ENCODE data around the gene HOMER2. TPM values are rescaled to one million over a fixed set of nuclear protein-coding genes. Genes with fewer than 3 reads are reported as not detected.
"Not testable (repeated sequence)": the region's sequence is repeated elsewhere in the genome, so short reads cannot be mapped to it uniquely, and the experiment has no call there.

Gene HOMER2
- polyA plus RNA-seq, 3 donors = 0.92 to 2.4 (median 1.6) TPM

DNA sequence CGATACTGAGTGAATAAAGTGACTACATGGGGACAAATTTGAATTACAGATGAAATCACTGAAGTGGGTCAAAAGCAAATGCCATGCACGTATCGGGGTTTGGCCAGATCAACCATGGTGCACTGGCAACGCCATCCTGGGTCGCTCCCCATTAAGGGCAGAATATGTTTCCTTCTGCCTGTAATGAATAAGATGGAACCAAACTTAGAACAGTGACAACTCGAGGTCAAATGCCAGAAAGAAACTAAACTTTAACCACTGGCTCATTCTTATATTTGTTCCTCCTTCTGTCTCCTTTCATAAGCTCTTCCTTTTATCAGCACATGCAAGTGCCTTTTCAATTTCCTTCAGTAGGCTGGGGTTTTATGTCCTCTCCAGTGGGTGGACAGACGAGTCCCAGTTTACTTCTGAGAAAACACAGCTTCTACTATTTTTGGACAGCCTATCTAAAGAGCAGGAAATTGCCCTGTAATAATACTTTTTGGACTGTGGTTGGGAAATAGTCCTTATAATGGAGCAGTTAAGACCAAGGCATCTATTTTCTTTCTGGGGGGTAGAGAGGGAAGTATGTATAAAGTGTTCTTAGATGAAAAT is 81.7 kb downstream of the HOMER2 start:
- no peaks in the 10 kb centered on the region for H3K36me3 ChIP-seq (replicated peaks in 1 of 2; ENCODE audit: control insufficient read depth in 1 of 2, insufficient read depth in 2 of 2, low read length in 2 of 2)
- WGBS (ENCODE audit: insufficient coverage) = 22% methylated on average over 5 of the region's 7 CpGs
- H3K27ac Mint-ChIP-seq = peak overlapping the region in 4 of 7 donors; percentile 58 to 75 (median 62)
- peaks cover 0 to 2% of the 10 kb centered on the region in 2 donors for H3K36me3 Mint-ChIP-seq
- H3K4me3 ChIP-seq (replicated peaks in 1 of 3; ENCODE audit: low read depth in 2 of 3, low read length in 3 of 3) = peak overlapping the region in 1 of 3 experiments; percentile 11
- TF ChIP-seq, protein P1, sequence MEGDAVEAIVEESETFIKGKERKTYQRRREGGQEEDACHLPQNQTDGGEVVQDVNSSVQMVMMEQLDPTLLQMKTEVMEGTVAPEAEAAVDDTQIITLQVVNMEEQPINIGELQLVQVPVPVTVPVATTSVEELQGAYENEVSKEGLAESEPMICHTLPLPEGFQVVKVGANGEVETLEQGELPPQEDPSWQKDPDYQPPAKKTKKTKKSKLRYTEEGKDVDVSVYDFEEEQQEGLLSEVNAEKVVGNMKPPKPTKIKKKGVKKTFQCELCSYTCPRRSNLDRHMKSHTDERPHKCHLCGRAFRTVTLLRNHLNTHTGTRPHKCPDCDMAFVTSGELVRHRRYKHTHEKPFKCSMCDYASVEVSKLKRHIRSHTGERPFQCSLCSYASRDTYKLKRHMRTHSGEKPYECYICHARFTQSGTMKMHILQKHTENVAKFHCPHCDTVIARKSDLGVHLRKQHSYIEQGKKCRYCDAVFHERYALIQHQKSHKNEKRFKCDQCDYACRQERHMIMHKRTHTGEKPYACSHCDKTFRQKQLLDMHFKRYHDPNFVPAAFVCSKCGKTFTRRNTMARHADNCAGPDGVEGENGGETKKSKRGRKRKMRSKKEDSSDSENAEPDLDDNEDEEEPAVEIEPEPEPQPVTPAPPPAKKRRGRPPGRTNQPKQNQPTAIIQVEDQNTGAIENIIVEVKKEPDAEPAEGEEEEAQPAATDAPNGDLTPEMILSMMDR (IDR thresholded peaks at IDR 0.05) = no peak
- peak overlapping the region in 1 of 2 donors; percentile 13 for H3K27ac ChIP-seq (ENCODE audit: low read depth in 1 of 2, low read length in 2 of 2)
- H3K27me3 ChIP-seq (ENCODE audit: control insufficient read depth in 2 of 2, insufficient read depth in 2 of 2, low read length in 2 of 2) = no peaks in the 10 kb centered on the region
- peaks cover 27% of the 10 kb centered on the region for H3K4me1 Mint-ChIP-seq
- H3K9me3 Mint-ChIP-seq = no peaks in the 10 kb centered on the region
- H4K20me1 ChIP-seq (ENCODE audit: insufficient read depth, low read length) = no peaks in the 10 kb centered on the region
- peaks cover 0 to 7% (median 0%) of the 10 kb centered on the region in 3 donors for H3K27me3 Mint-ChIP-seq (ENCODE audit: low read depth in 3 of 3)
- peak overlapping the region; percentile 44 for H2AFZ ChIP-seq (ENCODE audit: insufficient read depth, low read depth, low read length, poor library complexity, severe bottlenecking)
- intact Hi-C loops (cut with micrococcal nuclease) = no loop called here
- H3K9me3 ChIP-seq (replicated peaks in 1 of 2; ENCODE audit: control insufficient read depth in 1 of 2, insufficient read depth in 1 of 2, low read length in 2 of 2) = no peaks in the 10 kb centered on the region
- H3K4me3 Mint-ChIP-seq = no peak overlapping the region
- DNase-seq = peak in 1 of 3 donors; percentile 12
- no peaks in the 10 kb centered on the region for H3K79me2 ChIP-seq (ENCODE audit: insufficient read depth, low read length)
- H3K9ac ChIP-seq (ENCODE audit: insufficient read depth, low read length, poor library complexity, severe bottlenecking) = no peak overlapping the region
- peak overlapping the region; percentile 27 for H3K4me2 ChIP-seq (replicated peaks; ENCODE audit: extremely low read depth, low read length, poor library complexity, severe bottlenecking)
- H3K4me1 ChIP-seq (ENCODE audit: control insufficient read depth in 1 of 2, insufficient read depth in 2 of 2, low read length in 2 of 2) = peaks cover 20 to 23% of the 10 kb centered on the region in 2 donors

DNA sequence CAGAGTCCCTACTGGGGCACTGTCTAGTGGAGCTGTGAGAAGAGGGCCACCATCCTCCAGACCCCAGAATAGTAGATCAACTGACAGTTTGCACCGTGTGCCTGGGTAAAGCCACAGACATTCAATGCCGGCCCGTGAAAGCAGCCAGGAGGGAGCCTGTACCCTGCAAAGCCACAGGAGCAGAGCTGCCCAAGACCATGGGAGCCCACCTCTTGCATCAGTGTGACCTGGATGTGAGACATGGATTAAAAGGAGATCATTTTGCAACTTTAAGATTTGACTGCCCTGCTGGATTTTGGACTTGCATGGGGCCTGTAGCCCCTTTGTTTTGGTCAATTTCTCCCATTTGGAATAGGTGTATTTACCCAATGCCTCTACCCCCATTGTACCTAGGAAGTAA is 86.5 kb downstream of the HOMER2 start:
- peaks cover 10% of the 10 kb centered on the region in 2 donors for H3K4me1 ChIP-seq (ENCODE audit: control insufficient read depth in 1 of 2, insufficient read depth in 2 of 2, low read length in 2 of 2)
- H3K36me3 ChIP-seq (replicated peaks in 1 of 2; ENCODE audit: control insufficient read depth in 1 of 2, insufficient read depth in 2 of 2, low read length in 2 of 2); H2AFZ ChIP-seq (ENCODE audit: insufficient read depth, low read depth, low read length, poor library complexity, severe bottlenecking); H3K79me2 ChIP-seq (ENCODE audit: insufficient read depth, low read length); intact Hi-C loops (cut with micrococcal nuclease); H3K4me3 Mint-ChIP-seq; H3K9ac ChIP-seq (ENCODE audit: insufficient read depth, low read length, poor library complexity, severe bottlenecking); H3K36me3 Mint-ChIP-seq; H3K27ac ChIP-seq (ENCODE audit: low read depth in 1 of 2, low read length in 2 of 2); H4K20me1 ChIP-seq (ENCODE audit: insufficient read depth, low read length); DNase-seq; H3K27me3 Mint-ChIP-seq (ENCODE audit: low read depth in 3 of 3); H3K4me3 ChIP-seq (replicated peaks in 1 of 3; ENCODE audit: low read depth in 2 of 3, low read length in 3 of 3); H3K4me1 Mint-ChIP-seq; H3K4me2 ChIP-seq (replicated peaks; ENCODE audit: extremely low read depth, low read length, poor library complexity, severe bottlenecking); H3K27ac Mint-ChIP-seq; H3K9me3 ChIP-seq (replicated peaks in 1 of 2; ENCODE audit: control insufficient read depth in 1 of 2, insufficient read depth in 1 of 2, low read length in 2 of 2); H3K9me3 Mint-ChIP-seq; H3K27me3 ChIP-seq (ENCODE audit: control insufficient read depth in 2 of 2, insufficient read depth in 2 of 2, low read length in 2 of 2): not testable (repeated sequence)
- 100% methylated on average over 3 of the region's 3 CpGs for WGBS (ENCODE audit: insufficient coverage)

DNA sequence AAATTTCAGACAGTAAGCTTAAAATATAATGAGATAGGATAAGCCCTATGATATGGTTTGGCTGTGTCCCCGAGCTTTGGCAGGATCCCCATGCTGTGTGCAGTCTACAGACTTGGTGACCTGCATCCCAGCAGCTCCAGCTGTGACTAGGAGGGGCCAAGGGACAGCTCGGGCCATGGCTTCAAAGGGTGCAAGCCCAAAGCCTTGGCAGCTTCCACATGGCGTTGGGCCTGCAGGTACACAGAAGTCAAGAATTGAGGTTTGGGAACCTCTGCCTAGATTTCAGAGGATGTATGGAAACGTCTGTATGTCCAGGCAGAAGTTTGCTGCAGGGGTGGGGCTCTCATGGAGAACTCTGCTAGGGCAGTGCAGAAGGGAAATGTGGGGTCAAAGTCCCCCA is 86.9 kb downstream of the HOMER2 start:
- H3K9me3 Mint-ChIP-seq; H3K4me2 ChIP-seq (replicated peaks; ENCODE audit: extremely low read depth, low read length, poor library complexity, severe bottlenecking); H3K79me2 ChIP-seq (ENCODE audit: insufficient read depth, low read length); H3K27ac Mint-ChIP-seq; DNase-seq; H3K9ac ChIP-seq (ENCODE audit: insufficient read depth, low read length, poor library complexity, severe bottlenecking); H3K27ac ChIP-seq (ENCODE audit: low read depth in 1 of 2, low read length in 2 of 2); H3K27me3 Mint-ChIP-seq (ENCODE audit: low read depth in 3 of 3); H4K20me1 ChIP-seq (ENCODE audit: insufficient read depth, low read length); H3K36me3 Mint-ChIP-seq; H2AFZ ChIP-seq (ENCODE audit: insufficient read depth, low read depth, low read length, poor library complexity, severe bottlenecking); H3K4me3 Mint-ChIP-seq; H3K36me3 ChIP-seq (replicated peaks in 1 of 2; ENCODE audit: control insufficient read depth in 1 of 2, insufficient read depth in 2 of 2, low read length in 2 of 2); H3K4me1 Mint-ChIP-seq; H3K4me1 ChIP-seq (ENCODE audit: control insufficient read depth in 1 of 2, insufficient read depth in 2 of 2, low read length in 2 of 2); H3K27me3 ChIP-seq (ENCODE audit: control insufficient read depth in 2 of 2, insufficient read depth in 2 of 2, low read length in 2 of 2); H3K9me3 ChIP-seq (replicated peaks in 1 of 2; ENCODE audit: control insufficient read depth in 1 of 2, insufficient read depth in 1 of 2, low read length in 2 of 2); H3K4me3 ChIP-seq (replicated peaks in 1 of 3; ENCODE audit: low read depth in 2 of 3, low read length in 3 of 3); intact Hi-C loops (cut with micrococcal nuclease): not testable (repeated sequence)
- 87% methylated on average over 4 of the region's 4 CpGs for WGBS (ENCODE audit: insufficient coverage)

Measured in CD14-positive monocyte (primary cell).